ENCODE data around the gene CDKAL1.

DNA sequence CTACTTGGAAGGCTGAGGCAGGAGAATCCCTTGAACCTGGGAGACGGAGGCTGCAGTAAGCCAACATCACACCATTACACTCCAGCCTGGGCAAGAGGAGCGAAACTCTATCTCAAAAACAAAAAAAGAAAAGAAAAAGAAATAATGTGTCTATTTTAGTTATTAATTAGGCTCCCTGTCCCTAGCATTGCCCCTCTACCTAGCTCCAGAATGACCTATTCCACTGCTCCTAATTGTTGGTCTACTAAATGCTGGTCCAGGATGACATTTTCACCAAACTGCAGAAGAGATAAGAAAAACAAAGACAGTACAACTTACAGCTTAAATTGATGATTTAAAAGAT lies 629.6 kb downstream of the CDKAL1 start:
- TF ChIP-seq CTCF (IDR thresholded peaks at IDR 0.05) (no peak), POLR2A (IDR thresholded peaks at IDR 0.05) (no peak)
